Body of pancreas (tissue), 4 donors: ENCODE measurements around the gene KIAA0040.

ENCODE experiments used
- CTCF ChIP-seq, 7 experiments: fragments of 450-650 bp in 4 of 7; fragments of 200-600 bp in 3 of 7; sonication (generic) in 3 of 7; IDR thresholded peaks; one replicate each; pipeline ENCODE4 v1.5.1; 2016 to 2019; ENCODE audit warnings: antibody characterized with exemption in 7 of 7
- POLR2A ChIP-seq, 3 donors: fragments of 450-650 bp; IDR thresholded peaks; one replicate each; pipeline ENCODE4 v1.6.1; 2016; ENCODE audit warnings: antibody characterized with exemption in 3 of 3, mild to moderate bottlenecking in 2 of 3

- TF ChIP-seq CTCF (IDR thresholded peaks at IDR 0.05) = no peak
- TF ChIP-seq POLR2A (IDR thresholded peaks at IDR 0.05) = no peak
These were observed 39.8 kb upstream of the KIAA0040 start for GRCh38 chr1:175232335-175232734.
